IMR-90 (cell line): ENCODE measurements around the gene TRAPPC5. TPM values are rescaled to one million over a fixed set of nuclear protein-coding genes. Genes with fewer than 3 reads are reported as not detected.
A peak's percentile ranks its signal among the peaks of the same experiment; 100 is the strongest.

Experiments
- ATAC-seq: fragments of 200-7000 bp; cut with Tn5 transposase; 2 replicates; pipeline ENCODE4 v1.9.1; 2020; ENCODE audit warnings: low read depth, mild to moderate bottlenecking, moderate library complexity
- BruUV-seq: library from RNA; stranded (reverse); fragments of 400-500 nt; replicated peaks from 2 replicates; lab custom pipeline; 2021; lab: Mats Ljungman, UMichigan
- CTCF ChIA-PET: fragments of 300-600 bp; formaldehyde crosslinking; extraction: SDS; loops from one replicate; lab custom pipeline; 2021; ENCODE audit warnings: antibody characterized with exemption; lab: Yijun Ruan, JAX
- POLR2A ChIA-PET: fragments of 300-600 bp; sonication (Branson Sonifier 250); formaldehyde crosslinking; loops from one replicate; lab custom pipeline; 2022; ENCODE audit warnings: antibody characterized with exemption; ENCODE audit not compliant: unreplicated experiment; lab: Charles Lee
- DNase-seq: peaks from one replicate; pipeline ENCODE4 v3.0.0; 2013
- H2AFZ ChIP-seq: replicated peaks from 2 replicates; pipeline ENCODE3; 2013; ENCODE audit warnings: low read length, mild to moderate bottlenecking; ENCODE audit not compliant: poor library complexity
- H2AK5ac ChIP-seq: 2 replicates; pipeline ENCODE4 v1.6.1; 2013; ENCODE audit warnings: low read depth, low read length, inconsistent platforms
- H2AK9ac ChIP-seq: replicated peaks from 2 replicates; pipeline ENCODE3; 2013; ENCODE audit warnings: mild to moderate bottlenecking, low read depth, low read length, moderate library complexity; ENCODE audit not compliant: poor library complexity
- H2BK120ac ChIP-seq: 2 replicates; pipeline ENCODE4 v1.6.1; 2013; ENCODE audit warnings: low read depth, low read length, inconsistent platforms
- H2BK15ac ChIP-seq: 3 replicates; pipeline ENCODE4 v1.6.1; 2013; ENCODE audit warnings: low read depth, low read length, inconsistent platforms
- H2BK20ac ChIP-seq: 2 replicates; pipeline ENCODE4 v1.6.1; 2013; ENCODE audit warnings: low read depth, mild to moderate bottlenecking, inconsistent platforms, low read length, moderate library complexity
- H2BK5ac ChIP-seq: 2 replicates; pipeline ENCODE4 v1.6.1; 2013; ENCODE audit warnings: mild to moderate bottlenecking, low read depth, low read length, inconsistent platforms; ENCODE audit not compliant: poor library complexity, severe bottlenecking
- H3K14ac ChIP-seq: replicated peaks from 2 replicates; pipeline ENCODE4 v1.6.1; 2013; ENCODE audit warnings: low read depth, low read length, inconsistent platforms
- H3K18ac ChIP-seq: 2 replicates; pipeline ENCODE4 v1.6.1; 2013; ENCODE audit warnings: low read depth, low read length, control low read depth
- H3K23ac ChIP-seq: 2 replicates; pipeline ENCODE4 v1.6.1; 2013; ENCODE audit warnings: low read depth, low read length, inconsistent platforms
- H3K27ac ChIP-seq: 2 replicates; pipeline ENCODE4 v1.5.1; 2013; ENCODE audit warnings: mild to moderate bottlenecking, control low read depth, low read length; ENCODE audit not compliant: insufficient read depth
- H3K27me3 ChIP-seq: 2 replicates; pipeline ENCODE4 v1.6.1; 2013; ENCODE audit warnings: low read length; ENCODE audit not compliant: control insufficient read depth, insufficient read depth
- H3K36me3 ChIP-seq: 2 replicates; pipeline ENCODE4 v1.6.1; 2013; ENCODE audit warnings: low read length, mixed read lengths; ENCODE audit not compliant: control insufficient read depth, insufficient read depth
- H3K4ac ChIP-seq: 2 replicates; pipeline ENCODE4 v1.6.1; 2013; ENCODE audit warnings: low read depth, low read length, inconsistent platforms
- H3K4me1 ChIP-seq: 2 replicates; pipeline ENCODE4 v1.6.1; 2013; ENCODE audit warnings: low read length, mixed read lengths; ENCODE audit not compliant: control insufficient read depth, insufficient read depth
- H3K4me2 ChIP-seq: 2 replicates; pipeline ENCODE4 v1.6.1; 2013; ENCODE audit warnings: low read depth, mild to moderate bottlenecking, control low read depth, low read length, moderate library complexity
- H3K4me3 ChIP-seq: 2 replicates; pipeline ENCODE4 v1.5.1; 2013; ENCODE audit warnings: low read depth, mild to moderate bottlenecking, control low read depth, low read length, moderate library complexity; ENCODE audit not compliant: insufficient read depth
- H3K56ac ChIP-seq: 2 replicates; pipeline ENCODE4 v1.6.1; 2013; ENCODE audit warnings: low read length, inconsistent platforms; ENCODE audit not compliant: insufficient read depth; ENCODE audit errors: extremely low read depth
- H3K79me1 ChIP-seq, 2 experiments: 2 replicates each; pipeline ENCODE4 v1.6.1; 2013; ENCODE audit warnings: low read length in 2 of 2, inconsistent platforms in 1 of 2, low read depth in 1 of 2
- H3K9ac ChIP-seq: 2 replicates; pipeline ENCODE4 v1.6.1; 2013; ENCODE audit warnings: low read depth, low read length, control low read depth
- H3K9me1 ChIP-seq: 2 replicates; pipeline ENCODE4 v1.6.1; 2013; ENCODE audit warnings: low read length, inconsistent platforms; ENCODE audit not compliant: insufficient read depth
- H3K9me3 ChIP-seq: 2 replicates; pipeline ENCODE4 v1.6.1; 2013; ENCODE audit warnings: low read length; ENCODE audit not compliant: control insufficient read depth, insufficient read depth
- H4K20me1 ChIP-seq: 2 replicates; pipeline ENCODE4 v1.6.1; 2013; ENCODE audit warnings: low read length, inconsistent platforms; ENCODE audit not compliant: insufficient read depth
- H4K5ac ChIP-seq: 2 replicates; pipeline ENCODE4 v1.6.1; 2013; ENCODE audit warnings: mild to moderate bottlenecking, low read depth, low read length, control low read depth
- H4K8ac ChIP-seq, 2 experiments: 2 replicates each; pipeline ENCODE4 v1.6.1; 2013; ENCODE audit warnings: low read depth in 2 of 2, low read length in 2 of 2, control low read depth in 1 of 2, inconsistent platforms in 1 of 2
- H4K91ac ChIP-seq: 2 replicates; pipeline ENCODE4 v1.6.1; 2013; ENCODE audit warnings: low read depth, low read length, inconsistent platforms; ENCODE audit not compliant: insufficient read depth
- CEBPB ChIP-seq: IDR thresholded peaks from 2 replicates; pipeline ENCODE4 v1.6.1; 2012; ENCODE audit warnings: low read depth, low read length, improper control_type of control experiment
- CHD1 ChIP-seq: IDR thresholded peaks from 2 replicates; pipeline ENCODE4 v1.6.1; 2012; ENCODE audit warnings: low read depth, low read length, improper control_type of control experiment
- FOS ChIP-seq: fragments of 150-350 bp; IDR thresholded peaks from 2 replicates; pipeline ENCODE4 v1.6.1; 2016; ENCODE audit warnings: low read depth, low read length
- MAFK ChIP-seq: IDR thresholded peaks from 2 replicates; pipeline ENCODE4 v1.6.1; 2012; ENCODE audit warnings: low read depth, low read length, improper control_type of control experiment
- MAZ ChIP-seq: IDR thresholded peaks from 2 replicates; pipeline ENCODE4 v1.6.1; 2012; ENCODE audit warnings: low read depth, mild to moderate bottlenecking, low read length, improper control_type of control experiment, moderate library complexity, borderline replicate concordance
- MXI1 ChIP-seq: IDR thresholded peaks from 2 replicates; pipeline ENCODE4 v1.6.1; 2012; ENCODE audit warnings: low read depth, mild to moderate bottlenecking, low read length, moderate library complexity, borderline replicate concordance
- POLR2A ChIP-seq: IDR thresholded peaks from 2 replicates; pipeline ENCODE4 v1.6.1; 2012; ENCODE audit warnings: mild to moderate bottlenecking, low read depth, low read length
- RCOR1 ChIP-seq: IDR thresholded peaks from 2 replicates; pipeline ENCODE4 v1.6.1; 2012; ENCODE audit warnings: mild to moderate bottlenecking, low read length, improper control_type of control experiment; ENCODE audit not compliant: insufficient replicate concordance
- SMC3 ChIP-seq: fragments of 150-350 bp; IDR thresholded peaks from 2 replicates; pipeline ENCODE4 v1.6.1; 2016; ENCODE audit warnings: low read depth, mild to moderate bottlenecking, antibody characterized with exemption, low read length, moderate library complexity
- WGBS, 2 experiments: methylation state at CpG; one replicate each; pipeline versions ENCODE4 v1.1.5 to v1.1.7; 2013; ENCODE audit warnings: missing lambda C conversion rate in 2 of 2; ENCODE audit not compliant: insufficient read length in 1 of 2; ENCODE audit errors: extremely low coverage in 2 of 2; 5-methylcytosine and 5-hydroxymethylcytosine counted together
- dilution Hi-C: fragments of 300-500 bp; cut with HindIII; formaldehyde crosslinking; loops from one replicate; pipeline ENCODE4 v1.14.3; 2018; ENCODE audit warnings: low sequenced_read_pairs; ENCODE audit not compliant: unreplicated experiment
- in situ Hi-C: fragments of 300-500 bp; cut with MboI; formaldehyde crosslinking; loops from 3 replicates; pipeline ENCODE4 v1.14.3; 2019; ENCODE audit warnings: low sequenced_read_pairs, inconsistent platforms, mixed read lengths
- intact Hi-C: fragments of 100-400 bp; cut with micrococcal nuclease; formaldehyde crosslinking; loops from 2 replicates; pipeline ENCODE4 v1.10.0; 2022
- polyA plus RNA-seq, 3 experiments: library from polyadenylated mRNA; depleted of rRNA; stranded (reverse); fragments of >200 nt; gene quantifications; 2 replicates each; pipeline ENCODE4 v1.2.3, GENCODE V29; 2012; ENCODE audit warnings: low replicate concordance in 1 of 3
- total RNA-seq: library from RNA; depleted of rRNA; stranded (reverse); fragments of >200 nt; gene quantifications from 2 replicates; pipeline ENCODE4 v1.2.3, GENCODE V29; 2012
- TF ChIP-seq, protein P1 (sequence below): fragments of 150-350 bp; IDR thresholded peaks from 2 replicates; pipeline ENCODE4 v1.6.1; 2017; ENCODE audit warnings: mild to moderate bottlenecking, antibody characterized with exemption, low read length, low read depth
- TF ChIP-seq, protein P2 (sequence below): fragments of 150-350 bp; IDR thresholded peaks from 2 replicates; pipeline ENCODE4 v1.6.1; 2016; ENCODE audit warnings: low read depth, mild to moderate bottlenecking, low read length, moderate library complexity, borderline replicate concordance

Gene TRAPPC5
- total and polyA plus RNA-seq, 2 of the 4 experiments (the other 2 are of a cell fraction) = 54.7 to 109 TPM

DNA sequence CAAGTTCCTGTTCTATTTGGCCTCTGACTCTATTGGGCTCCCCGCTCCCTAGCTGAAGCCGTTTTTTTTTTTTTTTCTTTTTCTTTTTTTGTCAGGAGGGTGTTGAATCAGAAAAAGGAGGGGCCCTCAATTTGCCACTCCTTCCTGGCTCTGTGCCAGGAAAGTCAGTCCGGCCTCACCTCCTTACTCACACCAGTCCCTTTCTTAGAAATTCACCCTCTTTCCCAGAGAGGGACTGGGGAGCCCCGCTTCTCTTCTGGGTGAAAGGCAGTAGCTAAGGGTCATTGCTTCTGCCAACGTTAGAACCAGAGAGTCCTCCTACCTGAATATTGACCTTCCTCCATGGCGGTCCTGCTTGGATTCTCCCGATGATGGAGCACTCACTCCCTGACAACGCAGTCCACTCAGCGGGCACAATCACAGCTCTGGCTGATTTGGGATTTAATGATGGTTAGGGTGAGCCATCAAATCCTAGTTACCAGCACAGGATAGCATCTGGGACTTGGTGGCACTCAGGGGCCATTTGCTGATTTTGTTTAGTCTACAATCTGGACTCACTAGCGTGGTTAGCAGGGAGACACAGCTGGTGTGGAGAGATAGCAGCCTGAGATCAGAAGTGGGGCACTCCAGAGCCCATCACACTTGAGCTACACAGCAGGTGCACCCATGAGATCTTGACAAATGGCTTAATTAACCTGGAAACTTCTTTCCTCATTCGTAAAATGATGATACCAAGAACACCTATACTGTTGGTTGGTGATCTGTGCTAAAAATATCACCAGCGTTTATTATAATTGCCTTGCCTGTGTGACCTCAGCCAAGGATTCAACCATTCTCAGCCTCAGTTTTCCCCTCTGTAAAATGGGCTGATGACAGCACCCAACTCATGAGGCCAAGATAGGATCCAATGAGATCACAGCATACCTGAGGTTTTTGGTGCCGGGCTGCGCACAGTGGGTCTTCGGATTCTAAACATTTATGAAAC is 19.1 kb downstream of the TRAPPC5 start:
- H2AK5ac ChIP-seq = no peak overlapping the region
- no peak overlapping the region for H3K18ac ChIP-seq
- no peak overlapping the region for H3K4me2 ChIP-seq
- TF ChIP-seq RCOR1 (no peak), MXI1 (no peak), SMC3 (no peak), MAFK (no peak), CEBPB (no peak), CHD1 (no peak), MAZ (no peak), POLR2A (no peak), FOS (no peak)
- TF ChIP-seq, protein P1, sequence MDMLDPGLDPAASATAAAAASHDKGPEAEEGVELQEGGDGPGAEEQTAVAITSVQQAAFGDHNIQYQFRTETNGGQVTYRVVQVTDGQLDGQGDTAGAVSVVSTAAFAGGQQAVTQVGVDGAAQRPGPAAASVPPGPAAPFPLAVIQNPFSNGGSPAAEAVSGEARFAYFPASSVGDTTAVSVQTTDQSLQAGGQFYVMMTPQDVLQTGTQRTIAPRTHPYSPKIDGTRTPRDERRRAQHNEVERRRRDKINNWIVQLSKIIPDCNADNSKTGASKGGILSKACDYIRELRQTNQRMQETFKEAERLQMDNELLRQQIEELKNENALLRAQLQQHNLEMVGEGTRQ = no peak
- TF ChIP-seq, protein P2, sequence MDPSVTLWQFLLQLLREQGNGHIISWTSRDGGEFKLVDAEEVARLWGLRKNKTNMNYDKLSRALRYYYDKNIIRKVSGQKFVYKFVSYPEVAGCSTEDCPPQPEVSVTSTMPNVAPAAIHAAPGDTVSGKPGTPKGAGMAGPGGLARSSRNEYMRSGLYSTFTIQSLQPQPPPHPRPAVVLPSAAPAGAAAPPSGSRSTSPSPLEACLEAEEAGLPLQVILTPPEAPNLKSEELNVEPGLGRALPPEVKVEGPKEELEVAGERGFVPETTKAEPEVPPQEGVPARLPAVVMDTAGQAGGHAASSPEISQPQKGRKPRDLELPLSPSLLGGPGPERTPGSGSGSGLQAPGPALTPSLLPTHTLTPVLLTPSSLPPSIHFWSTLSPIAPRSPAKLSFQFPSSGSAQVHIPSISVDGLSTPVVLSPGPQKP = no peak
- CTCF ChIA-PET = interaction anchor here (0.7 kb wide), 1 partner anchor 83 kb away, joined by 6 read pairs; no protein-coding TSS in a partner anchor
- H3K23ac ChIP-seq = no peak overlapping the region
- no peaks in the 10 kb centered on the region for H3K36me3 ChIP-seq
- no peak for ATAC-seq
- H2BK120ac ChIP-seq = no peak overlapping the region
- dilution Hi-C loops = no loop called here
- H3K14ac ChIP-seq = no peak overlapping the region
- 76% methylated on average over 2 of the region's 15 CpGs; no CpG with 5 or more reads in 1 of the 2 experiments for WGBS, 2 experiments
- POLR2A ChIA-PET = no interaction called here
- in situ Hi-C loops = no loop called here
- peaks cover 24% of the 10 kb centered on the region for H3K27me3 ChIP-seq
- BruUV-seq = no TSS peak
- H2BK15ac ChIP-seq = no peak overlapping the region
- H3K9me3 ChIP-seq = no peaks in the 10 kb centered on the region
- no peaks in the 10 kb centered on the region for H3K4me1 ChIP-seq
- H2AK9ac ChIP-seq = no peak overlapping the region
- intact Hi-C loops = no loop called here
- H3K4ac ChIP-seq = no peak overlapping the region
- H2BK20ac ChIP-seq = no peak overlapping the region
- no peak overlapping the region for H4K8ac ChIP-seq
- no peak overlapping the region for H3K9ac ChIP-seq
- no peak overlapping the region for H4K91ac ChIP-seq
- no peaks in the 10 kb centered on the region for H3K79me1 ChIP-seq
- H3K56ac ChIP-seq = no peak overlapping the region
- no peak for DNase-seq
- H2AFZ ChIP-seq = peak overlapping the region; percentile 10
- H4K20me1 ChIP-seq = no peaks in the 10 kb centered on the region
- no peaks in the 10 kb centered on the region for H3K9me1 ChIP-seq
- no peak overlapping the region for H3K27ac ChIP-seq
- H2BK5ac ChIP-seq = no peak overlapping the region
- no peak overlapping the region for H3K4me3 ChIP-seq
- H4K5ac ChIP-seq = no peak overlapping the region
